ENCODE results near the gene NF2.

- no peak for TF ChIP-seq POLR2A (IDR thresholded peaks at IDR 0.05; ENCODE audit: extremely low read depth, insufficient read length)
- TF ChIP-seq CTCF (IDR thresholded peaks at IDR 0.05; ENCODE audit: low read depth, low read length), result no peak
Measured at GRCh38 chr22:29702931-29703501, 99.6 kb downstream of the NF2 start.

Measured in NB4 (cell line).